Endodermal cell (in vitro differentiated cells): ENCODE results near the gene AGTPBP1. TPM values are rescaled to one million over a fixed set of nuclear protein-coding genes. Genes with fewer than 3 reads are reported as not detected.

ENCODE experiments used
- DNase-seq: peaks from one replicate; pipeline ENCODE4 v3.0.0-alpha.2; 2017
- H3K27ac ChIP-seq: 2 replicates; pipeline ENCODE4 v1.5.1; 2013; ENCODE audit warnings: mild to moderate bottlenecking, low read depth, low read length, moderate library complexity
- H3K27me3 ChIP-seq: 2 replicates; pipeline ENCODE4 v1.6.1; 2013; ENCODE audit warnings: mild to moderate bottlenecking, low read length, moderate library complexity; ENCODE audit not compliant: insufficient read depth, control insufficient read depth, poor library complexity, severe bottlenecking
- H3K36me3 ChIP-seq: 2 replicates; pipeline ENCODE4 v1.7.0; 2013; ENCODE audit warnings: mild to moderate bottlenecking, low read length, moderate library complexity; ENCODE audit not compliant: control insufficient read depth, insufficient read depth
- H3K4me1 ChIP-seq: one replicate; pipeline ENCODE4 v1.7.0; 2013; ENCODE audit warnings: low read length; ENCODE audit not compliant: control insufficient read depth, insufficient read depth
- H3K4me3 ChIP-seq: 2 replicates; pipeline ENCODE4 v1.5.1; 2013; ENCODE audit warnings: mild to moderate bottlenecking, low read length, moderate library complexity
- H3K9ac ChIP-seq: 2 replicates; pipeline ENCODE4 v1.6.1; 2013; ENCODE audit warnings: mild to moderate bottlenecking, low read length, moderate library complexity; ENCODE audit not compliant: poor library complexity, severe bottlenecking; ENCODE audit errors: extremely low read depth
- H3K9me3 ChIP-seq: 2 replicates; pipeline ENCODE4 v1.6.1; 2013; ENCODE audit warnings: mild to moderate bottlenecking, low read length, moderate library complexity; ENCODE audit not compliant: control insufficient read depth
- H3K27ac Mint-ChIP-seq: 2 replicates; pipeline ENCODE4 v1.8.0; 2020; ENCODE audit warnings: mixed read lengths
- H3K27me3 Mint-ChIP-seq: 2 replicates; pipeline ENCODE4 v1.8.0; 2021; ENCODE audit warnings: mild to moderate bottlenecking, mixed read lengths; ENCODE audit not compliant: insufficient read depth
- H3K36me3 Mint-ChIP-seq: 2 replicates; pipeline ENCODE4 v1.8.0; 2020; ENCODE audit warnings: low read depth, mixed read lengths
- H3K4me1 Mint-ChIP-seq: 2 replicates; pipeline ENCODE4 v1.8.0; 2020; ENCODE audit warnings: mixed read lengths
- H3K4me3 Mint-ChIP-seq: 2 replicates; pipeline ENCODE4 v1.8.0; 2020; ENCODE audit warnings: mild to moderate bottlenecking, moderate library complexity, mixed read lengths
- H3K9me3 Mint-ChIP-seq: 2 replicates; pipeline ENCODE4 v1.8.0; 2020; ENCODE audit warnings: mild to moderate bottlenecking, mixed read lengths
- WGBS, 2 experiments: methylation state at CpG; one replicate each; pipeline versions ENCODE4 v1.1.5 to v1.1.7; 2013; ENCODE audit warnings: missing lambda C conversion rate in 2 of 2, mixed read lengths in 1 of 2; ENCODE audit not compliant: insufficient coverage in 1 of 2, insufficient read length in 1 of 2; 5-methylcytosine and 5-hydroxymethylcytosine counted together
- total RNA-seq, 2 donors: library from RNA; stranded (reverse); fragmentation: NEBNext Ultra II Directional in 1 of 2; extraction: Animal tissue kit (Norgen Biotek cat#: 25700) in 1 of 2; gene quantifications; 2 replicates in 1 of 2; 3 replicates in 1 of 2; pipeline ENCODE4 v1.2.1, GENCODE V29; 2021
- TF ChIP-seq, protein P1 (sequence below): fragments of 200-600 bp; sonication (generic); conservative IDR thresholded peaks from 2 replicates; pipeline ENCODE4 v1.5.0; 2021; ENCODE audit warnings: antibody characterized with exemption, mild to moderate bottlenecking

The AGTPBP1 gene
- total RNA-seq, 2 donors from 2014 or later: 45.7 to 54.9 TPM

DNA sequence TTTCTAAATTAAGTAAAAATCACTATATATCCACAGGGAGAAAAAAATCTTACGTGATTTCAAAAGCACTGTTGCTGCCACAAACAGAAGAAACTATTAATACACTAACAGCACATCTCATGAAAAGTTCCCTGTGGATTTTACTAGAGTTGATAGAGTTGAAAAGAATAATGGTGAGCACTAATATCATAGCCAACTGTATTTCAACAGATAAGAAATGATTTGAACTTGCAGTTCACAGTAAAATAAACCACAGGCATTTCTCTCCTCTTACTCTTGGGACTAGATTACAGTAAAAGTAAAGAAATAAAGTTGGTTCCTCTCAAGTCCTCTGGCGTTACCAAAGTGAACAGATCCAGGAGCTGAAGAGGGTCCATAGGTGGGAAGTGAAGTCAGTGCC, 27.9 kb downstream of the AGTPBP1 start:
- no peaks in the 10 kb centered on the region for H3K27me3 Mint-ChIP-seq
- H3K36me3 ChIP-seq: peaks cover 6% of the 10 kb centered on the region
- H3K9ac ChIP-seq: no peak overlapping the region
- no peak overlapping the region for H3K4me3 ChIP-seq
- H3K9me3 ChIP-seq: peaks cover 7% of the 10 kb centered on the region
- peak overlapping the region; percentile 10 for H3K27ac Mint-ChIP-seq
- H3K4me1 ChIP-seq: no peaks in the 10 kb centered on the region
- TF ChIP-seq, protein P1, sequence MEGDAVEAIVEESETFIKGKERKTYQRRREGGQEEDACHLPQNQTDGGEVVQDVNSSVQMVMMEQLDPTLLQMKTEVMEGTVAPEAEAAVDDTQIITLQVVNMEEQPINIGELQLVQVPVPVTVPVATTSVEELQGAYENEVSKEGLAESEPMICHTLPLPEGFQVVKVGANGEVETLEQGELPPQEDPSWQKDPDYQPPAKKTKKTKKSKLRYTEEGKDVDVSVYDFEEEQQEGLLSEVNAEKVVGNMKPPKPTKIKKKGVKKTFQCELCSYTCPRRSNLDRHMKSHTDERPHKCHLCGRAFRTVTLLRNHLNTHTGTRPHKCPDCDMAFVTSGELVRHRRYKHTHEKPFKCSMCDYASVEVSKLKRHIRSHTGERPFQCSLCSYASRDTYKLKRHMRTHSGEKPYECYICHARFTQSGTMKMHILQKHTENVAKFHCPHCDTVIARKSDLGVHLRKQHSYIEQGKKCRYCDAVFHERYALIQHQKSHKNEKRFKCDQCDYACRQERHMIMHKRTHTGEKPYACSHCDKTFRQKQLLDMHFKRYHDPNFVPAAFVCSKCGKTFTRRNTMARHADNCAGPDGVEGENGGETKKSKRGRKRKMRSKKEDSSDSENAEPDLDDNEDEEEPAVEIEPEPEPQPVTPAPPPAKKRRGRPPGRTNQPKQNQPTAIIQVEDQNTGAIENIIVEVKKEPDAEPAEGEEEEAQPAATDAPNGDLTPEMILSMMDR: no peak
- H3K27me3 ChIP-seq: no peaks in the 10 kb centered on the region
- WGBS, 2 experiments: 100% methylated on average over 2 of the region's 2 CpGs; no CpG with 5 or more reads in 1 of the 2 experiments
- H3K4me1 Mint-ChIP-seq: peaks cover 18% of the 10 kb centered on the region
- H3K36me3 Mint-ChIP-seq: peaks cover 11% of the 10 kb centered on the region
- no peak overlapping the region for H3K4me3 Mint-ChIP-seq
- H3K9me3 Mint-ChIP-seq: peaks cover 7% of the 10 kb centered on the region
- no peak overlapping the region for H3K27ac ChIP-seq
- no peak for DNase-seq

DNA sequence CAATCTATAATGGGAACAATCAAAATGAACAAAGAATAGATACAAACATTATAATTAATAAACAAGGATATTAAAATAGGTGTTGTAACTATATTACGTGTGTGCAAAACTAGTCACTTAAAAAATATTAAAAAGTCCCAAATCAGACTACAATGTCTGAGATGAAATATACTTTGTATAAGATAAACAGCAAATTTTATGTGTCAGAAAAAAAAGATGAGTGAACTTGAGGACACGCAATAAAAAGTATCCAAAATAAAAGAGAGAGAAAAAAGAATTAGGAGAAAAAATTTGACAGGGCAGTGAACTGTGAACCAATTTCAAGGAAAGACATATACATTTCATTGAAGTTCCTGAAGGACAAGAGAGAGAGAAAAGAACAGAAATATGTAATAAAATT, 37.0 kb downstream of the AGTPBP1 start:
- no peaks in the 10 kb centered on the region for H3K4me1 ChIP-seq
- no peaks in the 10 kb centered on the region for H3K27me3 ChIP-seq
- H3K36me3 ChIP-seq: peaks cover 7% of the 10 kb centered on the region
- Mint-ChIP-seq H3K27ac (no peak overlapping the region), H3K27me3 (no peaks in the 10 kb centered on the region), H3K9me3 (peaks cover 1% of the 10 kb centered on the region), H3K4me3 (no peak overlapping the region), H3K36me3 (peaks cover 11% of the 10 kb centered on the region), H3K4me1 (peaks cover 2% of the 10 kb centered on the region)
- no peak overlapping the region for H3K4me3 ChIP-seq
- peaks cover 8% of the 10 kb centered on the region for H3K9me3 ChIP-seq
- WGBS, 2 experiments: 94 to 100% methylated on average over 1 of the region's 2 CpGs
- no peak for DNase-seq
- H3K9ac ChIP-seq: no peak overlapping the region
- TF ChIP-seq, protein P1: no peak
- no peak overlapping the region for H3K27ac ChIP-seq

DNA sequence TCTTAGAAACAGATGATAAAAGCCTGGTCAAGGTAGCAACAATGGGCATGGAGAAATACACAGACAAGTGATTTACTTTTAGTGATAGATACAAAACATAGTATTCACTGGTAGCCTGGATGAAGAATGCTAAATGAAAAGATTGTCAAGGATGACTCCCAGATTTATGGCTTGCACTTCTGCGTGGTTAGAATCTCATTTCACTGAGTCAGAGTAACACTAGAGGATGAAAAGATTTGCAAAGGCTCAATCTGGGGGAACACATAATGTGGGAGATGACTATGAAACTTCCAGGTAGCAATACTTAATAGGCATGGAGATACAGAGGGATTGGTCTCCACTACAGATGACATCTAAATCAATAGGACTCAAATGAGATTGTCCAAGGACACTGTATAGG, 38.4 kb downstream of the AGTPBP1 start:
- 86 to 90% methylated on average over 1 of the region's 1 CpG for WGBS, 2 experiments
- Histone ChIP-seq H3K4me3 (no peak overlapping the region), H3K4me1 (no peaks in the 10 kb centered on the region), H3K9me3 (no peaks in the 10 kb centered on the region), H3K36me3 (no peaks in the 10 kb centered on the region), H3K27me3 (no peaks in the 10 kb centered on the region), H3K9ac (no peak overlapping the region), H3K27ac (no peak overlapping the region)
- Mint-ChIP-seq H3K4me1 (peaks cover 2% of the 10 kb centered on the region), H3K9me3 (peaks cover 1% of the 10 kb centered on the region), H3K36me3 (peaks cover 7% of the 10 kb centered on the region), H3K27ac (no peak overlapping the region), H3K4me3 (no peak overlapping the region), H3K27me3 (no peaks in the 10 kb centered on the region)
- TF ChIP-seq, protein P1: no peak
- DNase-seq: no peak
